Progenitor cell of endocrine pancreas (in vitro differentiated cells): Measurements from ENCODE around the gene CRIP2. TPM values are rescaled to one million over a fixed set of nuclear protein-coding genes. Genes with fewer than 3 reads are reported as not detected.
A peak's percentile ranks its signal among the peaks of the same experiment; 100 is the strongest.

Experiments
- DNase-seq: peaks from one replicate; pipeline ENCODE4 v3.0.0; 2021; ENCODE audit warnings: low spot score; ENCODE audit not compliant: unreplicated experiment
- H3K27ac Mint-ChIP-seq: 2 replicates; pipeline ENCODE4 v1.8.0; 2021; ENCODE audit warnings: mild to moderate bottlenecking, moderate library complexity, mixed read lengths
- H3K27me3 Mint-ChIP-seq: 2 replicates; pipeline ENCODE4 v1.8.0; 2021; ENCODE audit warnings: mixed read lengths
- H3K36me3 Mint-ChIP-seq: 2 replicates; pipeline ENCODE4 v1.8.0; 2022; ENCODE audit warnings: mixed read lengths; ENCODE audit not compliant: insufficient read depth
- H3K4me1 Mint-ChIP-seq: 2 replicates; pipeline ENCODE4 v1.8.0; 2021; ENCODE audit warnings: low read depth, mixed read lengths
- H3K4me3 Mint-ChIP-seq: 2 replicates; pipeline ENCODE4 v1.8.0; 2021; ENCODE audit warnings: low read depth, mild to moderate bottlenecking, moderate library complexity, mixed read lengths
- H3K9me3 Mint-ChIP-seq: 2 replicates; pipeline ENCODE4 v1.8.0; 2021; ENCODE audit warnings: low read depth, mixed read lengths
- CTCF ChIP-seq: fragments of 200-600 bp; sonication (generic); IDR thresholded peaks from one replicate; pipeline ENCODE4 v1.5.0; 2021; ENCODE audit warnings: antibody characterized with exemption, mild to moderate bottlenecking; ENCODE audit not compliant: unreplicated experiment
- total RNA-seq: library from RNA; stranded (reverse); gene quantifications from 2 replicates; pipeline ENCODE4 v1.2.1, GENCODE V29; 2021

CRIP2 gene
- total RNA-seq, 1 donor from 2014 or later = 19.6 TPM

DNA sequence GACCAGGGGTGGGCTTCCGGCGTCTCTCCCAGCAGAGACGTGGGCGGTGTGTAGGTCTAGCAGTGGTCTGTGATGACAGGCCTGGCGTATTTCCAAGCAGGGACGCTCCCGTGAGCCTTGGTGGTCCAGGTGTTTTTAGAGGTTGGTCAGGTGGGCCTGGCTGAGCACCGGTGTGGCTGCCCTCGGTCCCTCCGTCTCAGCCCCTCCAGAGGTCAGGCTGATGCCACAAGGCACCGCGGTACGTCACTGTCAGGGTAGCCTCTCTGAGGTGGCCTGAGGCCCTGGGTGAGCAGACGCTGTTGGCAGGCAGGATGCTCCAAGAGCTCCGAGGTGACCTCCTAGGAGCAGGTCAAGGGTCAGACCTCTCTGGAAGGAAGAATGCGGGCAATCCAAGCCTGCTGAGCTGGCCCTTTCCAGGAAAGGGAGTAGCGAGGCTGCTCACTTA is 41.4 kb upstream of the CRIP2 start:
- Mint-ChIP-seq H3K4me1 (no peaks in the 10 kb centered on the region), H3K4me3 (no peak overlapping the region), H3K27ac (no peak overlapping the region), H3K9me3 (peaks cover 9% of the 10 kb centered on the region), H3K36me3 (peaks cover 25% of the 10 kb centered on the region), H3K27me3 (no peaks in the 10 kb centered on the region)
- TF ChIP-seq CTCF = no peak
- DNase-seq = no peak

GRCh38 chr14:105436402-105436801 is 38.2 kb upstream of the CRIP2 start:
- peaks cover 6% of the 10 kb centered on the region for H3K9me3 Mint-ChIP-seq
- TF ChIP-seq CTCF = no peak
- H3K4me3 Mint-ChIP-seq = no peak overlapping the region
- H3K36me3 Mint-ChIP-seq = peaks cover 10% of the 10 kb centered on the region
- no peaks in the 10 kb centered on the region for H3K4me1 Mint-ChIP-seq
- no peak for DNase-seq
- no peaks in the 10 kb centered on the region for H3K27me3 Mint-ChIP-seq
- no peak overlapping the region for H3K27ac Mint-ChIP-seq

GRCh38 chr14:105436891-105437722 is 37.5 kb upstream of the CRIP2 start:
- Mint-ChIP-seq H3K36me3 (peaks cover 12% of the 10 kb centered on the region), H3K27me3 (no peaks in the 10 kb centered on the region), H3K4me3 (no peak overlapping the region), H3K4me1 (no peaks in the 10 kb centered on the region), H3K27ac (no peak overlapping the region), H3K9me3 (peaks cover 6% of the 10 kb centered on the region)
- DNase-seq = no peak
- no peak for TF ChIP-seq CTCF

DNA sequence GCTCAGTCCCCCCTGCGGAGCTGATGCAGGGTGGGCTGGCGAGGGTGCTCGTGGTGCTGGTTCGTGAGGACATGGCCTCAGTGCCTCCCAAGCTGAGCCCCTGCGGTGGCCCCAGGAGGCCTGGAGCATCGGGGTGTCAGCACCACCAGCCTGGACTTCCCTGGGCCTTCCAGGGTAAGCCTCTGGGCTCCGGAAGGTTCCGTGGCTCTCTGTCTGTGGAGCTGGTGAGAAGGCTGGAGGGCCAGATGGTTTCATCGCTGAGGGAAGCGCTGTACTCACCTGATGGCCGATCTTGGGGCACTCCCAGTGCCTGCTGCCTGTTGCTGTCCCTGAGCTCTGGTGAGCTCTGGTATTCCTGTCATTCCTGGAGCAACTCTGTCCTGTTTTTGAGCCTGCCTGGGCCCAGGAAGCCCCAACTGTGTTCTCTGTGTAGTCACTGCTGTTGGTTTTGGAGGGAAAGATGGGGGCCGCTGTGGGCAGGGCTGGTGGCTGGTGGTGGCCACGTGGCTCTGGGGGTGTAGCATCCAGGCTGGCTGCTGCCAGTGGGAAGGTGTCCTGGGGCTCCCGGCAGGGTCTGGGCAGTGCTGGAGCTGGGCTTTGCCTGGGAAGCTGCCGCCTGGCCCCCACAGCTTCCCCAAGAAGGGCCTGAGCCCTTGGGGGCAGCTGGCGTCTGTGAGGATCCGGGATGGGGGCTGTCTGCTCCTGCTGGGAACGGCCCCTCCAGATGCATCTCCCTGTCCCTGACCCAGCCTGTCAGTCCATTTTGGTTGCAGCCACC is 36.7 kb upstream of the CRIP2 start:
- H3K4me3 Mint-ChIP-seq = no peak overlapping the region
- no peaks in the 10 kb centered on the region for H3K27me3 Mint-ChIP-seq
- H3K36me3 Mint-ChIP-seq = peaks cover 17% of the 10 kb centered on the region
- no peaks in the 10 kb centered on the region for H3K4me1 Mint-ChIP-seq
- no peak for TF ChIP-seq CTCF
- H3K27ac Mint-ChIP-seq = peak overlapping the region; percentile 37
- no peak for DNase-seq
- H3K9me3 Mint-ChIP-seq = peaks cover 6% of the 10 kb centered on the region

DNA sequence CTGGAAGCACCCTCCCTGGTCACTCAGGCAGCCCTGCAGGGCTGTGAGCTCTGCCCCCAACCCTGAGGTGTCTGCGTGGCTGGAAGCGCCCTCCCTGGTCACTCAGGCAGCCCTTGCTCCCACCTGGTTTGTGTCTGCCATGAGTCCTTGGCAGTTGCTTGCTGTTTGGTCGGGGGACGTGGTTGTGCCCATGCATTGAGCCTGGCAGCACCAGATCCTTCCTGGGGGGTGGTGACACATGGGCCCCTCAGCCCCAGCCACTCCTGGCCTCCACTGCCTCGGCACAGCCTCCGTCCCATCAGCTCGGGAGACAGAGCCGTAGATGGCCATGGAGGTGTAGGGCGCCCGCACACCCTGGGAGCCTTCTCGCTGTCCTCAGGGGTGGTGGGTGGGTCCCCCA is 35.4 kb upstream of the CRIP2 start:
- Mint-ChIP-seq H3K27me3 (no peaks in the 10 kb centered on the region), H3K4me1 (no peaks in the 10 kb centered on the region), H3K36me3 (peaks cover 17% of the 10 kb centered on the region), H3K27ac (no peak overlapping the region), H3K9me3 (peaks cover 6% of the 10 kb centered on the region), H3K4me3 (no peak overlapping the region)
- no peak for DNase-seq
- no peak for TF ChIP-seq CTCF
